Lung (tissue), 12 donors: ENCODE measurements around the gene ZNF827. TPM values are rescaled to one million over a fixed set of nuclear protein-coding genes. Genes with fewer than 3 reads are reported as not detected.

Experiments used
- ATAC-seq: fragments of 200-7000 bp; cut with Tn5 transposase; one replicate; pipeline ENCODE4 v1.9.1; 2020; ENCODE audit warnings: moderate number of reproducible peaks; ENCODE audit not compliant: insufficient read depth, low FRiP score
- DNase-seq, 3 donors: peaks; one replicate each; pipeline ENCODE4 v3.0.0-alpha.2; 2013 to 2017
- H3K27ac ChIP-seq, 2 donors: one replicate each; pipeline ENCODE4 v1.5.1; 2013; ENCODE audit warnings: mild to moderate bottlenecking in 2 of 2, moderate library complexity in 2 of 2, control low read depth in 1 of 2, inconsistent platforms in 1 of 2, low read depth in 1 of 2, low read length in 1 of 2
- H3K27me3 ChIP-seq, 3 donors: one replicate each; pipeline ENCODE4 v1.5.1; 2013; ENCODE audit warnings: low read length in 2 of 3; ENCODE audit not compliant: control insufficient read depth in 3 of 3, insufficient read depth in 3 of 3
- H3K36me3 ChIP-seq, 4 donors: one replicate each; pipeline ENCODE4 v1.5.1; 2013; ENCODE audit warnings: low read length in 4 of 4, mild to moderate bottlenecking in 1 of 4, moderate library complexity in 1 of 4; ENCODE audit not compliant: control insufficient read depth in 4 of 4, insufficient read depth in 4 of 4
- H3K4me1 ChIP-seq, 5 donors: one replicate each; pipeline ENCODE4 v1.5.1; 2013; ENCODE audit warnings: low read length in 5 of 5, mild to moderate bottlenecking in 2 of 5, moderate library complexity in 1 of 5; ENCODE audit not compliant: control insufficient read depth in 5 of 5, insufficient read depth in 5 of 5
- H3K4me3 ChIP-seq: one replicate; pipeline ENCODE4 v1.5.1; 2013; ENCODE audit warnings: mild to moderate bottlenecking, control low read depth, moderate library complexity
- H3K9ac ChIP-seq, 2 donors: one replicate each; pipeline ENCODE4 v1.5.1; 2013; ENCODE audit warnings: low read length in 2 of 2, control low read depth in 1 of 2; ENCODE audit not compliant: insufficient read depth in 1 of 2
- H3K9me3 ChIP-seq, 4 donors: one replicate each; pipeline ENCODE4 v1.5.1; 2013; ENCODE audit warnings: low read length in 3 of 4, mild to moderate bottlenecking in 1 of 4, moderate library complexity in 1 of 4; ENCODE audit not compliant: control insufficient read depth in 4 of 4, insufficient read depth in 3 of 4
- WGBS, 2 donors: extraction: QIAGEN DNeasy Blood & Tissue Kit; methylation state at CpG; one replicate each; pipeline ENCODE4 v1.1.7; 2013; 5-methylcytosine and 5-hydroxymethylcytosine counted together
- polyA plus RNA-seq, 2 donors: library from polyadenylated mRNA; stranded (reverse); fragments of 200-250 nt; gene quantifications; one replicate each; pipeline ENCODE4 v1.2.1, GENCODE V29; 2013
- total RNA-seq, 2 donors: library from RNA; depleted of rRNA in 1 of 2; stranded (reverse); fragments of >200 nt in 1 of 2; gene quantifications; one replicate each; pipeline ENCODE4 v1.2.1, GENCODE V29; 2014 to 2021
- TF ChIP-seq, protein P1 (sequence below): IDR thresholded peaks from 2 replicates; pipeline ENCODE4 v1.5.1; 2012; ENCODE audit warnings: mild to moderate bottlenecking; ENCODE audit errors: control extremely low read depth, extremely low read depth
- donor health status: control.
- donor health status: control.
- donor health status: Bipolar disorder and iron deficiency.
- donor health status: healthy.
- donor health status: DM: yes; HTN: yes; CAD: no.

ZNF827 gene
- total and polyA plus RNA-seq, 4 donors: 2.7 to 27.4 (median 8.2) TPM

DNA sequence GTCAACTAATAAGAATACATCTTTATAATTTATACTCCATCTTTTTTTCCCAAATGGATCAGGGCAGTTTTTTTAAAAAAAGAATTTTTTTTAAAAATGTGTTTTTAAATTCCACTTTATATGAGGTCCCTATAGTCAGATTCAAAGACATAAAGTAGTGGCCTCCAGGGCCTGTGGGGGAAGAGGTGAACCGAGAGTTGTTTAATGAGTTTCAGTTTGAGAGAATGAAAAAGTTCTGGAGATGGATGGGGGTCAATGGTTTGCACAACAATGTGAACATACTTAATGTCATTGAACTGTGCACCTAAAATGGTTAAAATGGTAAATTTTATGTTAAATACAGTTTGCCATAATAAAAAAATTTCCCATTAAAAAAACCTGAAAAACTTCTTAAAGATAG, 53.8 kb downstream of the ZNF827 start:
- WGBS, 2 donors: 89 to 98% methylated on average over 1 of the region's 1 CpG
- no peak overlapping the region for H3K27ac ChIP-seq
- ATAC-seq (no peak), DNase-seq (no peak)
- H3K4me3 ChIP-seq: no peak overlapping the region
- no peaks in the 10 kb centered on the region for H3K9me3 ChIP-seq
- H3K4me1 ChIP-seq: peaks cover 0 to 15% (median 8%) of the 10 kb centered on the region in 5 donors
- TF ChIP-seq, protein P1, sequence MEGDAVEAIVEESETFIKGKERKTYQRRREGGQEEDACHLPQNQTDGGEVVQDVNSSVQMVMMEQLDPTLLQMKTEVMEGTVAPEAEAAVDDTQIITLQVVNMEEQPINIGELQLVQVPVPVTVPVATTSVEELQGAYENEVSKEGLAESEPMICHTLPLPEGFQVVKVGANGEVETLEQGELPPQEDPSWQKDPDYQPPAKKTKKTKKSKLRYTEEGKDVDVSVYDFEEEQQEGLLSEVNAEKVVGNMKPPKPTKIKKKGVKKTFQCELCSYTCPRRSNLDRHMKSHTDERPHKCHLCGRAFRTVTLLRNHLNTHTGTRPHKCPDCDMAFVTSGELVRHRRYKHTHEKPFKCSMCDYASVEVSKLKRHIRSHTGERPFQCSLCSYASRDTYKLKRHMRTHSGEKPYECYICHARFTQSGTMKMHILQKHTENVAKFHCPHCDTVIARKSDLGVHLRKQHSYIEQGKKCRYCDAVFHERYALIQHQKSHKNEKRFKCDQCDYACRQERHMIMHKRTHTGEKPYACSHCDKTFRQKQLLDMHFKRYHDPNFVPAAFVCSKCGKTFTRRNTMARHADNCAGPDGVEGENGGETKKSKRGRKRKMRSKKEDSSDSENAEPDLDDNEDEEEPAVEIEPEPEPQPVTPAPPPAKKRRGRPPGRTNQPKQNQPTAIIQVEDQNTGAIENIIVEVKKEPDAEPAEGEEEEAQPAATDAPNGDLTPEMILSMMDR: no peak
- H3K36me3 ChIP-seq: peaks cover 2 to 15% (median 7%) of the 10 kb centered on the region in 4 donors
- no peak overlapping the region for H3K9ac ChIP-seq
- no peaks in the 10 kb centered on the region for H3K27me3 ChIP-seq

DNA sequence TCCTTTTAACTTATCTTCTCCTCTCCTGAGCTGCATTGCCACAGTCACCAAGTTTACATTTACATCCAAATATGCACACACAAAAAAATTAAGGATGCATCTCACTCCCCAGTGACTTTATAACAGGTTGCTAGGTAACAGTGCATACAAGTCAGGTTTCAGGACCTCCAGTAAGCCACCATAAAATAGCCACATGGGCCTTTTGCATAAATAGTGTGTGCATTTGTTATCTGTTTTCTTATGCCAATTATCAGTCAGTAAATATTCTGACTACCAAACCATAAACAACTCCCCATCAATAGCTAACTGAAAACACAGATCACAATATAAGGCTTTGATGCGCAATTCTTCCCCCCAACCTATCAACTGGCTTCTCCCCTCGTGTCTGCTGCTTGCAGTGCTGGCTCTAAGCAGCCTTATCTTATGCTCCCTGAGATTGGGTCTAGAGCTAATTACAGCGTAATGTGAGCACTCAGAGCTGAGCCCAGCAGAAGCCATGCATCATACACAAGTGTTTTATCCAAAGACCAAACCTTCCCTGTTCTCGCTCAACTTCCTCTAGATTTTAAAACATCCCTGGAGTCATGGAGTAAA, 55.4 kb downstream of the ZNF827 start:
- no peak for DNase-seq
- Histone ChIP-seq H3K36me3 (peaks cover 2 to 15% (median 7%) of the 10 kb centered on the region in 4 donors), H3K9ac (no peak overlapping the region), H3K27me3 (no peaks in the 10 kb centered on the region), H3K4me1 (peaks cover 3 to 24% (median 8%) of the 10 kb centered on the region in 5 donors), H3K4me3 (no peak overlapping the region), H3K27ac (no peak overlapping the region), H3K9me3 (no peaks in the 10 kb centered on the region)
- WGBS, 2 donors: 94% methylated on average over 4 of the region's 4 CpGs
- no peak for ATAC-seq
- TF ChIP-seq, protein P1: no peak

DNA sequence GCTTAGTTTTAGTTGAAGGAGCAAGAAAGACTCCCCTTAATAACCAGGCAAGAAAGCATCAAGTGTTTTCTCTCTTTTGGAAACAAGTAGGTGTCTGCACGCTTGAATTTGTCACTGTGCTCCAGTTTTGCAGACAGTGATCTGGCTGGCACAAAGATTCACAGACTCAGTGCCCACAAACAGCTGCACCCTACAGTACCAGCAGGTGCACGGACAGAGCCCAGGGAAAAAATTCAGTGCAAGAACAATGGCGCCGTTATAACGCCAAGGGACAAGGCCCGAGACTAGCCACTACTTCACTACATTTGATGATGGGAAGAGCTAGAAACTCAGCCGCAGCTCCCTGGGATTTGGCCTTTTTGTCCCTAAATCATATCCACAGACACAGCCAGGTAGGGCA, 56.0 kb downstream of the ZNF827 start:
- Histone ChIP-seq H3K4me3 (no peak overlapping the region), H3K9ac (no peak overlapping the region), H3K4me1 (peaks cover 3 to 28% (median 8%) of the 10 kb centered on the region in 5 donors), H3K9me3 (no peaks in the 10 kb centered on the region), H3K27ac (no peak overlapping the region), H3K27me3 (no peaks in the 10 kb centered on the region), H3K36me3 (peaks cover 2 to 15% (median 7%) of the 10 kb centered on the region in 4 donors)
- TF ChIP-seq, protein P1: no peak
- DNase-seq (no peak), ATAC-seq (no peak)
- 87 to 93% methylated on average over 7 of the region's 7 CpGs for WGBS, 2 donors

DNA sequence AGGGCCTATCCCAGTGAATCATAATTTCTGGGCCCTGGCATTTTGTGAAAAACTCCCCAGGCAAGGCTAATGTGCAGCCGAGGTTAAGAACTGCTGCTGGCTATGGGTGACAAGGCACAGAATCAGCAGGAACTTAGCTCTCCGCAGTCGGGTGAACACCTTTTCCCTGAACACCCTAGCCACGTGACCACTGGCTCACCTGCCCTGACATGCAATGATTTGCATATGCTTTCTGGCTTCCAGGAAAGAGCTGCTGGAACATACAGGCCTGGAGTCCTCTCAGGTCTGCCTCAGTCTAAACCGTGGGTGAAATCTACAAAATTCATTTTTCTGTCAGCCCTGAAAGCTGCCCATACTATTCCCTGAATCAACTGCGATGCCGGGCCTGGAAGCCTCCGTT, 56.6 kb downstream of the ZNF827 start:
- Histone ChIP-seq H3K4me3 (no peak overlapping the region), H3K4me1 (peaks cover 3 to 29% (median 6%) of the 10 kb centered on the region in 5 donors), H3K27ac (peak overlapping the region in 1 of 2 donors; percentile 24), H3K36me3 (peaks cover 2 to 15% (median 7%) of the 10 kb centered on the region in 4 donors), H3K27me3 (no peaks in the 10 kb centered on the region), H3K9me3 (no peaks in the 10 kb centered on the region), H3K9ac (no peak overlapping the region)
- WGBS, 2 donors: 54 to 59% methylated on average over 8 of the region's 8 CpGs
- DNase-seq: peak in 1 of 3 donors; percentile 18
- TF ChIP-seq, protein P1: no peak
- peak; percentile 82 for ATAC-seq
